Forelimb muscle (tissue), 1 donor: Measurements from ENCODE around the gene FAF1. TPM values are rescaled to one million over a fixed set of nuclear protein-coding genes. Genes with fewer than 3 reads are reported as not detected.
"Not testable (repeated sequence)": the region's sequence is repeated elsewhere in the genome, so short reads cannot be mapped to it uniquely, and the experiment has no call there.

Experiments
- DNase-seq: peaks from one replicate; pipeline ENCODE4 v3.0.0-alpha.2; 2013; ENCODE audit warnings: low read depth
- polyA plus RNA-seq: library from polyadenylated mRNA; unstranded; fragments of 120-200 nt; gene quantifications from one replicate; pipeline ENCODE4 v1.2.1, GENCODE V29; 2013; ENCODE audit not compliant: insufficient read length

FAF1 gene
- polyA plus RNA-seq, result 42.8 TPM

DNA sequence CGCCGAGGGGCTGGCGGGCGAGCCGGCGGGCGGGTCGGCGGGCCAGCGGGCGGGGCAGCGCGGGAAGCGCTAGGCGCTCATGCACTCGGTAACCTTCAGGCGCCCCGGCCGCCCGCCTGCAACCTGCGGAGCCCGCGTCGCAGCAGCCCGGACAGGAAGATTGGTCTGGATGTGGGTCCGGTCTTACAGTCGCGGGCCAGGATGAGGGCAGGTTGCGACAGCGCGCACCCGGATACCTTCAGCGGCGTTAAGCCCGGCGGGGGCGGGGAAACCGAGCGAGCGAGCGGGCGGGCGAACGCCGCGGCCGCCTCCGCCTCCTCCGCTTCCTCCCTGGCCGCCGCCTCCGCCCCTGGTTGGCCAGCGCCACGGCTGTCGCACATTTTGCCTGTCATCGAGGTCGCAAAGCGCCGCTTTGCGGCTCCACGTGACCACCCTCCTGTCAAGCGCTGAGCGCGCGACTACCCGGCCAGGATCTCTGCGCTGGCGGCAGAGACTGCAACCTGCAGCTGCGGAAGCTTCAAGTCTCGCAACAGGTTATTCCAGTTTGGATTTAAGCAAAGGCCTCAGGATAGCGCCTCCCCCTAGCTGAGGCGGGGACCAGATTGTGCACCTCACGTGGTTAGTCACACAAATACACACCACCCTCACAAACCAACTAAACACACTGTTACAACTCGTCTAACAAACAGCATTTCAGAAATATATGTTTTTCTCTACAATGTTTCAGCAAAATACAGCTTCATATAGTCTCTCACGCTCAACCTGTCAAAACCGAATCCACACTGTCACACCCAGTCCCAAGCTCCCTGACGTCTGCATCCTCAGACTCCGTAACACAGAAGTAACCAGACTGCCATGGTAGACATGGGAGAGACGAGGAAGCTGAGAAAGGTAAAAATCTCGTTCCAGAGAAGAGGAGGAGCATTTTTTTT is at the start of gene FAF1:
Gene FAF1, minus strand, starts transcription at position 355 of the 932 bp plus-strand sequence. CDS start 456 bp downstream, outside the sequence.
- peak; percentile 94 for DNase-seq

- no peak for DNase-seq
Observed at GRCh38 chr1:51009381-51009780, 49.3 kb upstream of the FAF1 start.

DNA sequence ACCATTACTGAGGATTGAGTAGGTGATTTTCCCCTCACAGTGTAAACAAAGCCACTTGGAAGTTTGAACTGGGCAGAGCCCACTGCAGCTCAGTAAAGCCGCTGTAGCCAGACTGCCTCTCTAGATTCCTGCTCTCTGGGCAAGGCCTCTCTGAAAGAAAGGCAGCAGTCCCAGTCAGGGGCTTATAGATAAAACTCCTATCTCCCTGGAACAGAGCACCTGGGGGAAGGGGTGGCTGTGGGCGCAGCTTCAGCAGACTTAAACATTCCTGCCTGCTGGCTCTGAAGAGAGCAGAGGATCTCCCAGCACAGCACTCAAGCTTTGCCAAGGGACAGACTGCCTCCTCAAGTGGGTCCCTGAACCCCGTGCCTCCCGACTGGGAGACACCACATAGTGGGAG is 45.5 kb upstream of the FAF1 start:
- not testable (repeated sequence) for DNase-seq

- DNase-seq, result no peak
Observed at GRCh38 chr1:51002516-51002915, 42.4 kb upstream of the FAF1 start.

DNA sequence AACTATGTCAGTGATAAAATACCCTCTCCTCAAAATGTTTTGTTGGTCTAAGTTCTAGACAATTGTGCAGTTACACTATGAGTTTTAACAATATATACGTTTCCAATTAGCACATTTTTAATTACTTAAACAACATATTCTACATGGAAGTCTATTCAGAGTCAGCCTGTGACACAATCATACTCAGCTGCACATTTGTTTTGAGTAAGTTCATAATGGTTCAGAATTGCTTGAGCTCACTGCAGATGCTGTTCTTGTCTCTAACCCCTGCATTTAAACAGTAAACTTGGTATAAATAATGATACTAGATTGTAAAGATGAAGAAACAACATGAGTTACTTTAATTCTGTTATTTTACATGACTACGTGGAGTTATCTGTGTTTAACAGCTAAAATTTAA is 40.6 kb upstream of the FAF1 start:
- no peak for DNase-seq

DNA sequence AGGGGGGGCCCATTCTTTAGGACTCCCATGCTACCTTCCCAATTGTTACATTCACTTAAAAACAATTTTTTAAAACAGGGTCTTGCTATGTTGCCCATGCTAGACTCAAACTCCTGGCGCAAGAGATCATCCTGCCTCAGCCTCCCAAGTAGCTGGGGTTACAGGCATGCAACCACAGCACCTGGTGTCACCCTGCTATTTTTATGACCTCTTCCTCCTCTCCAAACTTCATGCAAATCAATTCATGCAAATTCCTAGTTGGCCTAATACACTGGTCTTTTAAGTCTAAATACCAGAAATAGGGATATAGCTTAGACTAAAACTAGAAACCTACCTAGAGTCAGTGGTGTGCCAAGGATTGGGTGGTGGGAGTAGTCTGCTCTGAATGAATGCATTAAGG is 40.1 kb upstream of the FAF1 start:
- DNase-seq, result no peak

GRCh38 chr1:50999375-50999774 is 39.3 kb upstream of the FAF1 start:
- DNase-seq, result not testable (repeated sequence)

DNA sequence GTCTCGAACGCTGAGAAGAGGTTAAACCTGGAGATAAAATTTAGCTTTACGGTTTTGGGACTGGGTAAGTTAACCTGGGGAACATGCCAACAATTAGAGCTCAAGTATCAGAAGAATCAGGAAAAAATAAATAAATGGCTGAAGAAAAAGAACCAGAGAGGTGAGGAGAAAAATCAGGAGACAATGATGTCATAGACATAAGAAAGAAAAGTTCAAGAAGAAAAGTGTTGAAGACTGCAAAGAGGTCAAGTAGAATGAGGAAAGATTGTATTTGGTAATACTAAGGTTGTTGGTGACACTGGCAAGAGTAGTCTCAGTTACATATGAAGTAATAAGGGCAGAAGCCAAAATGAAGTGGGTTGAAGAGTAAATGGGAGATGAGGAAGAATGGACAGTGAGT is 36.0 kb upstream of the FAF1 start:
- DNase-seq, result no peak

DNA sequence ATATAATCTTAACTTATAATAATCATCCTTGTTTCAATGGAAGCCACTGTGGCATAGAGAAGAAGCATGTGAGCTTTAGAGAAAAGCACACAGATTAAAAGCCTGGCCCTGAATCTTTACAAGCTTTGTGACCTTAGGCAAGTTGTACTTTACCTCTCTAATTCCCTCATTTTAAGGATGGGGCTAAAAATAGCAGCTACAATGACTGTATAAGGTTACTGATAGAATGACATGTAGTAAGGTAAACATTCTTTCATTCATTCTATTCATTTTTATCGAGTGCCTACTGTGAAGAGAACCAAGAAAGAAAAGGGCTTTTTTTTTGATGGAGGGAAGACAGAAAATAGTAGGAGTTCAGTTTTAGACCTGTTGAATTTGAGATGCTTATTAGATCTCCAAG is 35.6 kb upstream of the FAF1 start:
- no peak for DNase-seq

GRCh38 chr1:50994997-50995396 is 34.9 kb upstream of the FAF1 start:
- no peak for DNase-seq

GRCh38 chr1:50993645-50994044 is 33.6 kb upstream of the FAF1 start:
- no peak for DNase-seq

DNA sequence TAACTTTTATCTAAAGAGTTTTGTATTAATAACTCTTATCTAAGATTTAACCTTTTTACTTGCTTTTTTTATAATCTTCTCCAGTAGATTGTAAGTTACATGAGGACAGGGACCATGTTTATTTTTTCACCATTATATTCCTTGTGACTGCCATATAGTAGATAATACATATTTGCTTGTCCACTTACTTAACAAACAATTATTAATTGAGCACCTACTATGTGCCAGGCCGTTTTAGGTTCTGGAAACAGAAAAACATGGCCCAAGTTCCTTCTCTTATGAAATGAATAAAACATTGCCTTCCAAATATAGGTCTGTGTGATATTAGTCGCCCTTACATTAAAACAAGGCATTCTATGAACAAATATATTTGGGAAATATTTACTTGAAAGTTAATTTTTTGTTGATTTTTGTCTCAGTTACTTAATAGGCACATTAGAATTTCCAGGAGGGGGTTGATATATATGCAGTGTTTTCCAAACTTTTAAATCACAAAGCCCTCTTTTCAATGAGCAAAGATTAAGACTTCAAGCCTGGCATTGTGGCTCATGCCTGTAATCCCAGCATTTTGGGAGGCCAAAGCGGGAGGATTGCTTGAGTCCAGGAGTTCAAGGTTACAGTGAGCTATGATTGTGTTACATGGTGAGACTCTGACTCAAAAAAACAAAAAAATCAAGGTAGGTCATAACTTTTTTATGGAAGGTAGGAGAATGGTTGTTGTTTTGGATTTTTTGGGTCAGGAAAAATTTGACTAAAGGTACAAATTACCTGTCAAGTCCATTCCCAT is 32.7 kb upstream of the FAF1 start:
- DNase-seq, result no peak

- no peak for DNase-seq
Observed at GRCh38 chr1:50989694-50990093, 29.6 kb upstream of the FAF1 start.

- DNase-seq, result no peak
Observed at GRCh38 chr1:50986653-50987052, 26.6 kb upstream of the FAF1 start.

DNA sequence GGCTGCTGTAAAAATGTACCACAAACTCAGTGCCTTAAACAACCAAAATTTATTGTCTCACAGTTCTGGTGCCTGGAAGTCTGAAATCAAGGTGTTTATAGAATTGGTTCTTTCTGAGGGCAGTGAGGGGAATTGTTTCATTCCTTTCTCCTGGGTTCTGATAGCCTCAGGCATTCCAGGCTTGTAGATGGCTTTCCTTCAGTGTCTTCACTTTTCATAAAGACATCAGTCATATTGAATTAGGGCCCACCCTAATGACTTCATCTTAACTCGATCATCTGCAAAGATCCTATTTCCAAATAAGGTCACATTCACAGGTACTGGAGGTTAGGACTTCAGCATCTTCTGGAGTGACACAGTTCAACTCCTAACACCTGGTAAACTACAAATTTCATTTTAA is 25.0 kb upstream of the FAF1 start:
- no peak for DNase-seq

- DNase-seq, result no peak
Observed at GRCh38 chr1:50983219-50983802, 23.2 kb upstream of the FAF1 start.

DNA sequence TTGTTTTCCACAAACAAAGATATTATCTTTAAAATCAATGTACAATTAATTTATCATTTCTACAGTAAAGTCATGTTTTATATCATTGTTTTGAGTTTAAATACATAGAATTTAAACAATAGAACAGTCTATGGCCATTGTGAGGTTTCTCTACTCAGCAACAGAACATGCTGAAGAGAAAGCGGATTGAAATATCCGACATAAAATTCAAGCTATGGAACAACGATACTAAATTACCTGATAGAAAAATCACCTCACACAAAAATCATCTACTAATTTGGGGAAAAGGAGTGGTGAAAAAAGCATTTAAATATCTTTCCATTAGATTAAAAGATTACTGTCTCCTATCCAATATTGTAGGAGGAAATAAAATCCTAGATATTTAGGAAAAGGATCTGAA is 22.5 kb upstream of the FAF1 start:
- DNase-seq, result no peak

GRCh38 chr1:50981741-50982140 is 21.7 kb upstream of the FAF1 start:
- no peak for DNase-seq

GRCh38 chr1:50980505-50980904 is 20.4 kb upstream of the FAF1 start:
- DNase-seq, result no peak

DNA sequence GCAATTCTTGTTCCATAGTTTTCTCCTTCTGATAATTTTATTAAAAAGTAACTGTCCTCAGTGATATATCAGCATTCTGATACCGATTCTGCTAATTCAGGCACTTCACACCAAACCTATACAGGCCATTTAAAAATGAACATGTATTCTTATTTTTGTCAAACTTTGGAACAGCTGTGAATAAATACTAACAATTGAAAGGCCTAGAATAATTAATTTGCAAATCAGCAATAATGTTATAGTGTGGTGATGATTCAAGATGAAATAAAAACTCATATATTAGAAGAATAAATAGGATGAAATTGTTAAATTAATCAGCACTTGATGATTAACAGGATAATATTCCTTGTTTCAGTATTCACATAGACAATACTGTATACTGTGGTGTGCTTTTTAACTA is 19.9 kb upstream of the FAF1 start:
- no peak for DNase-seq

GRCh38 chr1:50978852-50979781 is 19.1 kb upstream of the FAF1 start:
- DNase-seq, result no peak
